C4-2B (cell line): ENCODE measurements around the gene JKAMP.
"Not testable (repeated sequence)": the region's sequence is repeated elsewhere in the genome, so short reads cannot be mapped to it uniquely, and the experiment has no call there.

Experiments
- CTCF ChIP-seq: fragments of 450-650 bp; conservative IDR thresholded peaks from 2 replicates; pipeline ENCODE4 v1.5.1; 2017; ENCODE audit warnings: mild to moderate bottlenecking
- ZFX ChIP-seq: fragments of 450-650 bp; IDR thresholded peaks from 2 replicates; pipeline ENCODE4 v1.6.1; 2017

GRCh38 chr14:59448673-59449072, 35.6 kb upstream of the JKAMP start:
- not testable (repeated sequence) for TF ChIP-seq CTCF, ZFX
